GM19372 (cell line): ENCODE data around the gene ZNF362.

Experiments
- ATAC-seq: cut with Tn5 transposase; IDR thresholded peaks from one replicate; pipeline ENCODE4 v1.9.1; 2021; ENCODE audit warnings: mild to moderate bottlenecking, low read depth, moderate library complexity; ENCODE audit not compliant: unreplicated experiment

ZNF362 gene

DNA sequence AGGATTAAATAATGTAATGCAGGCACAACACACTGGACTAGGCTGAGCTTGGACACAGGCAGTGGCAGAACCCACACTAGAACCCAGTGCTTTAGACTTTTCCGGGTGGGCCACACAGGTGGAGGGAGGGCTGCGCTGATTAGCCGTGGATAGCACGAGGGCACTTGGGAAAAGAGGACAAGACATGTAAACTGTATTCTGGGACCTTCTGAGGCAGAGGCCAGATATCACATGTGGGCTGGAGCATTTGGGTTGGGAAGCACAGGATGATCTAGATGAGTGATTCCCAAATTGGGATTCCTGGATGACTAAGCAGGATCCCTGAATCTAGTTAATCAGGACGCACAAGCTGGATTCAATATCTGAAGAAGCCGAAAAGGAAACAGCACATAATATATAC lies 84.9 kb downstream of the ZNF362 start:
- ATAC-seq, result no peak

- no peak for ATAC-seq
Observed at GRCh38 chr1:33342041-33342723, 85.9 kb downstream of the ZNF362 start.

GRCh38 chr1:33343539-33343938 lies 87.2 kb downstream of the ZNF362 start:
- no peak for ATAC-seq

- ATAC-seq, result no peak
Observed at GRCh38 chr1:33344896-33345560, 88.7 kb downstream of the ZNF362 start.

- ATAC-seq, result no peak
Observed at GRCh38 chr1:33346533-33346926, 90.2 kb downstream of the ZNF362 start.

DNA sequence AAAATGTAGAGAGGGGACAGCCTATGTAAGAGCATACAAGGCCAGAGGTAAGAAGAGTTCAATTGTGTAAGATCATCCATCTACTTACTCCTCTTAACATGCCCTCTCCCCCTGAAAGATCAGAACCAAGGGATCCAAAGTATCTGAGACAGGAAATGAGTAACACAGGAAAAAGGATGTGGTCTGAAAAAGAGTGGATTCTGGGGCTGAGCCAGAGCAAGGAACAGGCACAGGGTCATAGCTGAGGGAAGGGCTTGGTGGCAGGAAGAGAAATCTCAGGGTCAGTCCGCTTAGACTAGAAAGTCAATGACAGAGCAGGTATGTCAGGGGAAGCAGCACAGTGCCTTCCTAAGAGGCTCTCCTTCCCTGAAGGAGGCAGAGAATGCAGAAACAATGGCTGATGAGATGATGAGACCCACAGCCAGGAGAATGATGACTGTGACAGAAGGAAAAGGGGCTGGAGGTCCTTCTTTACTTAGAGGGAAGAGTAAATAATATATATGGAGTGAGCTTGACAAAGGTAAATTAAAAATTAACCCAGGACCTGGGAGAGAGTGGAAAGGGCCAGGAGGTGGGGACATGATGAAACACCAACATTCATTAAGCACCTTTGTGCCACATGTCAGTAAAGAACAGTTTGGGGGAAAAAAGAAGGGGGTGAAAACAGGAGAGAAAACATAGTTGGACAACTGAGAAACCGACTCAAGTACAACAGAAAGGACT lies 90.8 kb downstream of the ZNF362 start:
- no peak for ATAC-seq

- no peak for ATAC-seq
Observed at GRCh38 chr1:33347650-33347992, 91.3 kb downstream of the ZNF362 start.

- no peak for ATAC-seq
Observed at GRCh38 chr1:33348194-33348593, 91.9 kb downstream of the ZNF362 start.

GRCh38 chr1:33348676-33349080 lies 92.4 kb downstream of the ZNF362 start:
- ATAC-seq, result no peak

GRCh38 chr1:33349081-33349759 lies 92.9 kb downstream of the ZNF362 start:
- peak; percentile 27 for ATAC-seq

DNA sequence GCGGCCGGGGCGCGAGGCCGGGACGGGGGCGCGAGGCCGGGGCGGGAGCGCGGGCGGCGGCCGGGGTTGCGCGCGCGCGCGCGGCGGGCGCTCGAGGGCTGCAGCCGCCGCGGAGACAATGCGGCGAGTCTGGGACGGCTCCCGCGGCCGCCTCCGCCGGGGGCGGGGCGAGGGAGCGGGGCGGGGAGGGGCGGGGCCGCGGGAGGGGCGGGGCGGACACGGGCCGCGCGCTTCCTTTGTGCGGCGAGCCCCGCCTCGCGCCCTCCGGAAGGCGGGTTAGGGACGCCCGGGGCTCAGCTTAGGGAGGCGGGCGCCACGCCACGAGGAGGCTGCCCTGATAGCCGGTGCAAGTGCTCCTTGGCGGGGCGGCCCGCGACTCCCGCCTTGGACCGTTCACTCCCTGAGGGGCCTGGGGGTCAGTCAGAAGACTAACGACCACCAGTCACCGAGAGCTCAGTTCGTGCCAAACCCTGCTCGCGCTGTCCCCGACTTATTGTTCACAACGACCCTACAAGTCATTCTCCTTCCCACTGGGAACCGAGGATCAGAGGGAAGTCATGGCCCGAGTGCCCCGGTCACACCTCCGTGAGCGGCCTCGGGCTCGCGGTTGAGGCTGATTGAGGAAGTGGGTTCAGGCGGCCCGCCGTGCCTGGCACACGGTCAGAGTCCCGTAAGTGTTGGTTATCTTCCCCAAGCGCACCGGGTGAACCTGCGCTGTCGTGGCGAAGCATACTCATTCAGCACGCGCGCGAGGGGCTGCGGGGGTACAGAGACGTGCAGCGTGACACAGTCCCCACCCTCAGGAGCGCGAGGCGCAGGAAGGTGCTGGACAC lies 93.7 kb downstream of the ZNF362 start:
- ATAC-seq, result peak; percentile 86
